DLD1 (cell line): ENCODE results near the gene OR4B1.
"Not testable (repeated sequence)": the region's sequence is repeated elsewhere in the genome, so short reads cannot be mapped to it uniquely, and the experiment has no call there.

ENCODE experiments used
- in situ Hi-C: cut with HindIII; loops from 2 replicates; pipeline ENCODE4 v1.10.0; 2017; ENCODE audit warnings: low sequenced_read_pairs

The OR4B1 gene

GRCh38 chr11:48216510-48216909, at the start of gene OR4B1:
Gene OR4B1 (plus strand): TSS chr11:48216810. CDS start chr11:48216810, 0 bp downstream.
- in situ Hi-C loops, result no loop called here

- in situ Hi-C loops, result no loop called here
These were observed 49.2 kb upstream of the OR4B1 start for GRCh38 chr11:48167380-48167779.

GRCh38 chr11:48168815-48169214, 47.8 kb upstream of the OR4B1 start:
- in situ Hi-C loops, result no loop called here

- in situ Hi-C loops, result no loop called here
These were observed 47.4 kb upstream of the OR4B1 start for GRCh38 chr11:48169259-48169658.

GRCh38 chr11:48169717-48170116, 46.9 kb upstream of the OR4B1 start:
- in situ Hi-C loops, result no loop called here

GRCh38 chr11:48170241-48171233, 46.1 kb upstream of the OR4B1 start:
- in situ Hi-C loops, result no loop called here

- in situ Hi-C loops, result no loop called here
These were observed 43.6 kb upstream of the OR4B1 start for GRCh38 chr11:48172818-48173609.

GRCh38 chr11:48177661-48178060, 38.9 kb upstream of the OR4B1 start:
- in situ Hi-C loops, result no loop called here

- in situ Hi-C loops, result no loop called here
These were observed 36.0 kb upstream of the OR4B1 start for GRCh38 chr11:48180627-48181026.

GRCh38 chr11:48182860-48183526, 33.6 kb upstream of the OR4B1 start:
- in situ Hi-C loops, result no loop called here

- in situ Hi-C loops, result no loop called here
These were observed 32.2 kb upstream of the OR4B1 start for GRCh38 chr11:48184452-48184851.

- in situ Hi-C loops, result not testable (repeated sequence)
These were observed 25.5 kb upstream of the OR4B1 start for GRCh38 chr11:48190906-48191654.

GRCh38 chr11:48193876-48194275, 22.7 kb upstream of the OR4B1 start:
- in situ Hi-C loops, result no loop called here

- in situ Hi-C loops, result no loop called here
These were observed 8.7 kb upstream of the OR4B1 start for GRCh38 chr11:48207881-48208280.

- in situ Hi-C loops, result no loop called here
These were observed 6.6 kb upstream of the OR4B1 start for GRCh38 chr11:48210052-48210451.

GRCh38 chr11:48228761-48229160, 12.2 kb downstream of the OR4B1 start:
- in situ Hi-C loops, result no loop called here

- in situ Hi-C loops, result not testable (repeated sequence)
These were observed 13.4 kb downstream of the OR4B1 start for GRCh38 chr11:48230057-48230456.

- in situ Hi-C loops, result no loop called here
These were observed 21.1 kb downstream of the OR4B1 start for GRCh38 chr11:48237727-48238126.

GRCh38 chr11:48242501-48242900, 25.9 kb downstream of the OR4B1 start:
- in situ Hi-C loops, result no loop called here

- in situ Hi-C loops, result no loop called here
These were observed 28.2 kb downstream of the OR4B1 start, which contains the start of gene OR4X2 for GRCh38 chr11:48244804-48245203. Gene OR4X2 (plus strand): TSS chr11:48245104. CDS start chr11:48245104, 0 bp downstream.
